IgD-negative memory B cell (primary cell): ENCODE results near the gene ING3. TPM values are rescaled to one million over a fixed set of nuclear protein-coding genes. Genes with fewer than 3 reads are reported as not detected.

Experiments used
- H3K27ac Mint-ChIP-seq, 3 donors: one replicate each; pipeline ENCODE4 v1.8.0; 2020 to 2022; ENCODE audit warnings: mild to moderate bottlenecking in 3 of 3, mixed read lengths in 3 of 3, moderate library complexity in 1 of 3
- H3K27me3 Mint-ChIP-seq: one replicate; pipeline ENCODE4 v1.8.0; 2021; ENCODE audit warnings: mixed read lengths
- H3K36me3 Mint-ChIP-seq: one replicate; pipeline ENCODE4 v1.8.0; 2020; ENCODE audit warnings: mild to moderate bottlenecking, mixed read lengths
- H3K4me1 Mint-ChIP-seq, 3 donors: one replicate each; pipeline ENCODE4 v1.8.0; 2020 to 2022; ENCODE audit warnings: mixed read lengths in 3 of 3, mild to moderate bottlenecking in 1 of 3
- H3K4me3 Mint-ChIP-seq, 4 donors: one replicate each; pipeline ENCODE4 v1.8.0; 2020 to 2022; ENCODE audit warnings: mild to moderate bottlenecking in 4 of 4, mixed read lengths in 4 of 4, moderate library complexity in 3 of 4
- H3K9me3 Mint-ChIP-seq, 3 donors: one replicate each; pipeline ENCODE4 v1.8.0; 2020 to 2021; ENCODE audit warnings: mixed read lengths in 3 of 3, mild to moderate bottlenecking in 1 of 3
- polyA plus RNA-seq: library from polyadenylated mRNA; unstranded; fragments of 300-500 nt; fragmentation: Illumina TruSeq; gene quantifications from one replicate; pipeline ENCODE4 v1.2.3, GENCODE V29; 2021

The ING3 gene
- polyA plus RNA-seq, 1 donor from 2014 or later: 29.4 TPM

DNA sequence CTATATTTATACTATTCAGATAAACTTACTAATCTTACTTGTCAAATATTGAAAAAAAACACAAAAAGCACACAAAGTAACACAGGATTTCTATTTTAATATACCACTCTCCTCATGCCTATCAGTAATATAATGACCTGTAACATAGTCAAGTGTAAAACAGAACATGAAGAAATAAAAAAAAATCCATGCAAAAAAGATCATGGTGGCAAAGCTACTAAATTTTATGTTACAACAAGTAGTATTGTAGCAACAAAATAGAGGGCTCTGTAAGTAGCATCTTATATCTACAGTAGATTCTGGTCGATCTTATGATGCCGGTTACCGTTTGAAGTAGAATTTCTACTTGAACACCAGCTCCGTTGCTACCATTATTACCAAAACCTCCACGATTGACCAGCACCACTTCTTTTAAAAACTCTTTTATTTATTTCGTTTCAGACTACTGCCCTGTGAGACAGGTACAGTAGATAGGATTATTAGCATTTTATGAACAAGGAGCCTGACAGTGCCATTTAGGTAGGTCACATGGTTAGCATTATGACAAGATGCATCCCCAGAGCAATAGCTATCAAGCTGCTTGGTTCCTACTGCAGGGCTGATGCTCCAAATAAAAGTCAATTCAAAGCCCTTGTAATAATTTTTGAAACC, 40.0 kb downstream of the ING3 start:
- Mint-ChIP-seq H3K4me1 (peaks cover 5 to 19% (median 17%) of the 10 kb centered on the region in 3 donors), H3K4me3 (no peak overlapping the region), H3K9me3 (no peaks in the 10 kb centered on the region), H3K36me3 (no peaks in the 10 kb centered on the region), H3K27me3 (peaks cover 40% of the 10 kb centered on the region), H3K27ac (peak overlapping the region in 1 of 3 donors; percentile 54)

DNA sequence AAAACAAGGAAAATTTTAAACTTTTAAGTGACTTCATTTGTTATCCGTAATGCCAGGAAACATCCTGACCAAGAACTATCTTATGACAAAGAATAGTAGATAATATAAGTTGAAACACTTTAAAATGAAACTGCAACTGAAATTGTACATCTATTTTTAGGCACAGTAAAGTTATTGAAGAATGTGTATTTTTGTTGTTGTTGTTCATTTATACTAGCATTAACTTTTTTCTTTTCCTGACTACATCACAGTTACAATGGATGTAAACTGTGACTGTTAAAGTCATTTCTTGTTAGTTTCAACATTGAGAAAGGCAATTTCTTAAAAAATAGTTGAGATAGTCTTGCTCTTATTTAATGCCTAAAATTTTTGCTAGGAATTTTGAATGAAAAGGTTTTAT, 40.6 kb downstream of the ING3 start:
- Mint-ChIP-seq H3K27ac (no peak overlapping the region), H3K4me1 (peaks cover 7 to 24% (median 17%) of the 10 kb centered on the region in 3 donors), H3K36me3 (no peaks in the 10 kb centered on the region), H3K27me3 (peaks cover 40% of the 10 kb centered on the region), H3K9me3 (no peaks in the 10 kb centered on the region), H3K4me3 (no peak overlapping the region)

GRCh38 chr7:120991581-120991980, 41.0 kb downstream of the ING3 start:
- Mint-ChIP-seq H3K36me3 (no peaks in the 10 kb centered on the region), H3K9me3 (no peaks in the 10 kb centered on the region), H3K27me3 (peaks cover 39% of the 10 kb centered on the region), H3K27ac (no peak overlapping the region), H3K4me3 (no peak overlapping the region), H3K4me1 (peaks cover 9 to 27% (median 17%) of the 10 kb centered on the region in 3 donors)

DNA sequence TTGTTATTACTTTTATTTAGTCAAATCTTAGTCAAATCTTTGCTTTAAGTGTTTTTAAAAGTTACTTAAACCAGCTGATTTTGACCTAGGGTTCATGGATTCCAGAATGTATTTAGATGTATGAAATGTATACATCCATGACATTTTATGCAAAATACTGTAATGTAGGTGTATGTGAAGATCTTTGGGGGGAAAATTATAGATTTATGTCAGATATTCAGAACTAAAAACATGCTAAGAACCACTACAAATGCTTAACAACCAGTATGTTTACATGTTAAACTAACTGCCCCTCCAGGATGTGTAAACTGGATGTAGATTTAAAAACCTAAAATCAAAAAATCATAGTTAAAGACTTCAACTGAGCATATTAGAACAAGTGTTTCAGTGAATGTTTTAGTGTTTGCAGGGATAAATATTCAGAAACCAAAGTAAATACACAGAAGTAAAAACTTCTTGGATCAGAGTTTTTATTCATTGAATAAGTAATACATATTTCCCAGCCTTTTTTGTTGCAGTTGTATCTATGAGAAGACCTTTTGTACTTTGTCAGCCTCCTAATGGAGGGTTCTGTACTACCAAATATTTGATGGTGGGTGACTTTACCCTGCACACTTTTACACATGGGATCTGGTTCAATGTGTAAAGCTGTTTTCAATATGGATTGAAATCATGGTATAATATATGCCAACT, 41.8 kb downstream of the ING3 start:
- Mint-ChIP-seq H3K9me3 (no peaks in the 10 kb centered on the region), H3K4me3 (no peak overlapping the region), H3K36me3 (no peaks in the 10 kb centered on the region), H3K4me1 (peaks cover 12 to 31% (median 22%) of the 10 kb centered on the region in 3 donors), H3K27me3 (peaks cover 39% of the 10 kb centered on the region), H3K27ac (no peak overlapping the region)

DNA sequence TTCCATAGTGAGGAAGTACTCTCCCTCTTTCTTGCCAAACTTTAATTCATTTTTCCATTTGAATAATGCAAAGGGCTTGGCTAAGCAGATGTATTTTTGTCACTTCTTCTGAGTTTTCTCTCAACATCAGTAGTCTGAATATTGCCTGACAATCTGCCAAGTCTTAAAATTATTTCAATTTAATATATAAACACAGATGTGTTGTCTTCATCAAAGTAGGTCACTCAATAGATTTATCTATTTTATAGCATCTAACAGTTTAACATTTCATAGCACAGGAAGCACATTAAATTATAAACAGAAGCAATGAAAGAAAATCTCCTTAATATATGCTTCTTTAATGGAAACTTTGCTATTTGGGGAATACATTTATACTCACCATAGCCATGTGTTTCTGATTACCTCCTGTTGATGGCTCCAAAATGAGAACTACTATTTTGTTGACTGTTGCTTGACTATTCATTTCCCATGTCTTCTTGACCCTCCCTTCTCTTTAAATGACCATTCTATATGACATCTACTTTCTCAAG, 42.5 kb downstream of the ING3 start:
- Mint-ChIP-seq H3K4me3 (no peak overlapping the region), H3K27me3 (peaks cover 39% of the 10 kb centered on the region), H3K36me3 (no peaks in the 10 kb centered on the region), H3K9me3 (no peaks in the 10 kb centered on the region), H3K27ac (no peak overlapping the region), H3K4me1 (peaks cover 12 to 29% (median 16%) of the 10 kb centered on the region in 3 donors)

GRCh38 chr7:120993553-120994191, 43.1 kb downstream of the ING3 start:
- Mint-ChIP-seq H3K27ac (no peak overlapping the region), H3K4me3 (no peak overlapping the region), H3K9me3 (no peaks in the 10 kb centered on the region), H3K27me3 (peaks cover 37% of the 10 kb centered on the region), H3K36me3 (no peaks in the 10 kb centered on the region), H3K4me1 (peaks cover 10 to 25% (median 15%) of the 10 kb centered on the region in 3 donors)

DNA sequence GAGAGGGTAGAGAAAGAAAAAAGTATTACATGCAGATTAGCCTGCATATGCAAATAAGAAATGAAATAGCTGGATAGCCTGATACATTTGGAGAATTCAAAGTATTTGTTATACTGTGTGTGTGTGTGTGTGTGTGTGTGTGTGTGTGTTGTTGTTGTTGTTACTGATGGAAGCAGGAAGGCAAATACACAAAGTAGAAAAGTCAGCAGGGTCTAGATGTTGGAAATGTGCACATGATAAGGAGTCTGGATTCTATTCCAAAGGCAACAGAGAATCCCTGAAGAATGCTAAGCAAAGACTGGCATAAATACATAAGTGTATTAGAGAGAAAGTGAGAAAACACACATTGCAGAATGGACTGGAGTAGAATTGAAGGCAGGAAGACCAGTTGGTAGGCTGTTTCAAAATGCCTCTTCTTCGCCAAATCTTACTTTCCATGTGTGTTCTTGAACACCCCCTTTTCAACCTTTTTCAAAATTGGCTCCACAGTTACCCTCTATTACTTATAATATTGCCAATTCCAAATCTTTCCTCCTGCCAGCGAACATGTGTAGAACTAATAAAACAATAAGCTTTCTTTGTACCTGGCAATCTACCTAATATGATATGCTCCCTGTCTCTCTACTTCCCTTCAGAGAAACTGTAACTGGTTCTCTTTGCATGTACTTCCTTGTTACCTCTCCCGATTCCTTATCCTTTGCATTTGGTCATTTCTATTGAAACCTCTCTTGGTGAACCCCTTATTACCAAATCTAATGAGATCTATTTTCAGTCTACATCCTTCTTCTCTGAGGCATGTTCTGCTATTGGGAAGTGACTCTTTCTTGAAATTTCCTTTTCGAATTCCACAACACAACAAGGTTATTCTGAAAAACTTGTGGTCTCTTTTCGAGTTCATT, 44.2 kb downstream of the ING3 start:
- H3K4me1 Mint-ChIP-seq: peaks cover 8 to 18% (median 9%) of the 10 kb centered on the region in 3 donors
- no peak overlapping the region for H3K4me3 Mint-ChIP-seq
- peaks cover 26% of the 10 kb centered on the region for H3K27me3 Mint-ChIP-seq
- no peaks in the 10 kb centered on the region for H3K36me3 Mint-ChIP-seq
- H3K9me3 Mint-ChIP-seq: no peaks in the 10 kb centered on the region
- H3K27ac Mint-ChIP-seq: no peak overlapping the region

DNA sequence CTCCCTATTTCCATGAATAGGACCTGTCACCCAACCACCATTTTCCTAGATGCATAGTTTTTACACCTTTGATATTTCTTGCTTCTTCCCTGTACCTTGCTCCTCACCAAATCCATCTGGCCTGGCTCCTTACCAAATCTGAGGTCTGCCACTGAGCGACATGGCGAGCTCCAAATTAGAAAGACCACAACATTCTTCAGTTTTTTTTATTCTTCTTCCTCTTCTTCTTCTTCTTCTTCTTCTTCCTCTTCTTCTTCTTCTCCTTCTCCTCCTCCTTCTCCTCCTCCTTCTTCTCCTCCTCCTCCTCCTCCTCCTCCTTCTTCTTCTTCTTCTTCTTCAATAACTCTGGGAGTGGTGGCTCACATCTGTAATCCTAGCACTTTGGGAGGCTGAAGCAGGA, 45.1 kb downstream of the ING3 start:
- Mint-ChIP-seq H3K36me3 (no peaks in the 10 kb centered on the region), H3K4me1 (peaks cover 8 to 18% (median 8%) of the 10 kb centered on the region in 3 donors), H3K27ac (no peak overlapping the region), H3K27me3 (peaks cover 23% of the 10 kb centered on the region), H3K9me3 (no peaks in the 10 kb centered on the region), H3K4me3 (no peak overlapping the region)

- Mint-ChIP-seq H3K4me1 (peaks cover 5 to 17% (median 8%) of the 10 kb centered on the region in 3 donors), H3K36me3 (no peaks in the 10 kb centered on the region), H3K27ac (no peak overlapping the region), H3K4me3 (peak overlapping the region in 1 of 4 donors; percentile 0), H3K27me3 (peaks cover 21% of the 10 kb centered on the region), H3K9me3 (no peaks in the 10 kb centered on the region)
Measured at GRCh38 chr7:120996333-120996987, 45.9 kb downstream of the ING3 start.

GRCh38 chr7:120996988-120997345, 46.4 kb downstream of the ING3 start:
- H3K9me3 Mint-ChIP-seq: no peaks in the 10 kb centered on the region
- no peak overlapping the region for H3K27ac Mint-ChIP-seq
- no peaks in the 10 kb centered on the region for H3K36me3 Mint-ChIP-seq
- H3K4me3 Mint-ChIP-seq: peak overlapping the region in 1 of 4 donors; percentile 0
- peaks cover 17% of the 10 kb centered on the region for H3K27me3 Mint-ChIP-seq
- peaks cover 5 to 17% (median 8%) of the 10 kb centered on the region in 3 donors for H3K4me1 Mint-ChIP-seq

GRCh38 chr7:120997882-120998474, 47.4 kb downstream of the ING3 start:
- Mint-ChIP-seq H3K4me1 (peaks cover 5 to 17% (median 8%) of the 10 kb centered on the region in 3 donors), H3K27me3 (peaks cover 20% of the 10 kb centered on the region), H3K9me3 (no peaks in the 10 kb centered on the region)

DNA sequence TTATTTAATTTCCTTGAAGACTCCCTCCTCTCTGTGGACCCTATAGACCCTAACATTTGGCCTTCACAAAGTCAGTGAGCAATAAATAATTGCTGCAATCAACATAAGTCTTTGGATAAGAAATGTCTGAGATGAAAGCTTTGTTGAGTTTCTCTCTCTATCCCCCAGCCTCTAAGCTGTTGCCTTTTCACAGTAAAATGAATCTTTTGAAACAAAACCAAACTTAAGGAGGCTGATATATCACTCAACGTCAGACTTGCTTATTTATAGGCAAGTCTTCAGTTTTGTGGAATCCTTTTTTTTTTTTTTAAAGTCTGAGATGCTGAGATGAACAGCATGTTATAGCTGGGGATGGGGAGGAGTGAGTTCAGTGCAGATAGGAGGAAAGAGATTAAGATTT, 47.9 kb downstream of the ING3 start:
- H3K9me3 Mint-ChIP-seq: no peaks in the 10 kb centered on the region
- H3K36me3 Mint-ChIP-seq: no peaks in the 10 kb centered on the region
- no peak overlapping the region for H3K4me3 Mint-ChIP-seq
- peaks cover 5 to 17% (median 8%) of the 10 kb centered on the region in 3 donors for H3K4me1 Mint-ChIP-seq
- no peak overlapping the region for H3K27ac Mint-ChIP-seq
- peaks cover 20% of the 10 kb centered on the region for H3K27me3 Mint-ChIP-seq

More at GRCh38 chr7:120997882-120998474, 47.4 kb downstream of the ING3 start:
- Mint-ChIP-seq H3K4me3 (no peak overlapping the region), H3K36me3 (no peaks in the 10 kb centered on the region), H3K27ac (no peak overlapping the region)

- Mint-ChIP-seq H3K9me3 (no peaks in the 10 kb centered on the region), H3K27me3 (peaks cover 17% of the 10 kb centered on the region), H3K4me1 (peaks cover 5 to 17% (median 8%) of the 10 kb centered on the region in 3 donors), H3K27ac (no peak overlapping the region), H3K36me3 (no peaks in the 10 kb centered on the region), H3K4me3 (no peak overlapping the region)
Measured at GRCh38 chr7:120998996-120999565, 48.5 kb downstream of the ING3 start.
